HG02885 (cell line): ENCODE measurements around the gene GOLGA8J.
"Not testable (repeated sequence)": the region's sequence is repeated elsewhere in the genome, so short reads cannot be mapped to it uniquely, and the experiment has no call there.

Source experiments
- ATAC-seq: cut with Tn5 transposase; IDR thresholded peaks from one replicate; pipeline ENCODE4 v1.9.1; 2021; ENCODE audit warnings: mild to moderate bottlenecking; ENCODE audit not compliant: unreplicated experiment, poor library complexity

Gene GOLGA8J

DNA sequence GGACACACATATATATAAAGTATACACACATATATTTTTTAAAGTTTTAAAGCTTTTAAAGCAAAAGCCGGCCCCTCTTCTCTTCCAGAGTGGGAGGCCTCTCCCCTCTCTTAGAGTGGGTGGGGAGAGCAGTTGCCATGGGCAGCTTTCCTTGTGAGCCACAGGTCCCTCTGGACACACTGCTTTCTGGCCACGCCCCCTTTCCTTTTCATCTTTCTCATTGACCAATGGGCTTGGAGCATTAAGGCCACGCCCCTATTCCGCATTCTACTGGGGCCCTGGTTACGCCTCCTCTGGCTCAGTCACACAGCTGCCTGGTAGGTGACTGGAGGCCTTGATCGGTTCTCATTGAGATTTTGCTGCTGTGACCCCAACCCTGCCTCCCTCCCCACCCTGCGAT, at the start of gene GOLGA8J:
TSS of gene GOLGA8J (plus strand) at position 301 of the 400 bp plus-strand sequence. CDS start at position 399, 98 bp downstream.
- ATAC-seq, result not testable (repeated sequence)

DNA sequence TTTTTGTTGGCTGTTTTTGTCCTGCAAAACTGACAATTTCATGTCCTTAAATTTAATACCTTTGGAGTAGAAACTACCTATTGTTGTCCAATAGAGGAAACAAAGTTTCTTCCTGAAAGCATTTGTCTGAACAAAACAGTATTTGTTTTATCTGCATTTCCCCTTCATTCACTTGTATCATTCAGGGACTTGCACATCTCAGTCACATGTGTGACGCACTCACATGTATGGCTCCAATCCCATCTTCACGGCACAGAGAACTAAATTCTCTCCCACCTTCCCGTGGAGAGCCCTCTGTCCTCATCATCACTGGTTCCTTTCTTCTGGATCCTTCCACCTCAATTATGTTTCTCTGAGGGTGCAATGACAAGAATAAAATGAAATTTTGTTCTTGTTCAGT, 49.5 kb upstream of the GOLGA8J start:
- ATAC-seq, result no peak

- no peak for ATAC-seq
Measured at GRCh38 chr15:30033763-30034162, 49.0 kb upstream of the GOLGA8J start.

GRCh38 chr15:30036036-30036703, 46.6 kb upstream of the GOLGA8J start:
- ATAC-seq, result no peak

GRCh38 chr15:30038667-30039523, 43.9 kb upstream of the GOLGA8J start:
- no peak for ATAC-seq

- ATAC-seq, result no peak
Measured at GRCh38 chr15:30041868-30042267, 40.9 kb upstream of the GOLGA8J start.

DNA sequence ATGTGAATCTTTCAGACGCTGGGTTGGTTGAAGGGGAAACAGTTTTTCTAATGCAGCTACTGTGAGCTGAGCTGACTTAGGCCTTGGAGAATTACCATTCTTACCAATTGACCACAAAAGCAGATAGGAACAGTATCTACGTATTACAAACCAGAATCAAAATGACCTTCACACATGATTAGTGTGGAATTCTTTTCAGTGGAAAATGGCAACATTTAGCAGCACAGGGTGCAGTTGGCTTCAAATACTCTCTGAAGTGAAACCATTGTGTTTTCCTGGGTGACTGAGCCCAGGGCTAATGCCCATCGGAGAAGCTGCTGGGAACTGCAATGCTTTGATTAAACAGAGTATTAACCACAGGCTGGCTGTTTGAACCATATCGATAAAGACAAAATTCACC, 40.2 kb upstream of the GOLGA8J start:
- no peak for ATAC-seq

GRCh38 chr15:30043211-30043655, 39.5 kb upstream of the GOLGA8J start:
- no peak for ATAC-seq

GRCh38 chr15:30044377-30044776, 38.4 kb upstream of the GOLGA8J start:
- no peak for ATAC-seq

- not testable (repeated sequence) for ATAC-seq
Measured at GRCh38 chr15:30044826-30045225, 37.9 kb upstream of the GOLGA8J start.

DNA sequence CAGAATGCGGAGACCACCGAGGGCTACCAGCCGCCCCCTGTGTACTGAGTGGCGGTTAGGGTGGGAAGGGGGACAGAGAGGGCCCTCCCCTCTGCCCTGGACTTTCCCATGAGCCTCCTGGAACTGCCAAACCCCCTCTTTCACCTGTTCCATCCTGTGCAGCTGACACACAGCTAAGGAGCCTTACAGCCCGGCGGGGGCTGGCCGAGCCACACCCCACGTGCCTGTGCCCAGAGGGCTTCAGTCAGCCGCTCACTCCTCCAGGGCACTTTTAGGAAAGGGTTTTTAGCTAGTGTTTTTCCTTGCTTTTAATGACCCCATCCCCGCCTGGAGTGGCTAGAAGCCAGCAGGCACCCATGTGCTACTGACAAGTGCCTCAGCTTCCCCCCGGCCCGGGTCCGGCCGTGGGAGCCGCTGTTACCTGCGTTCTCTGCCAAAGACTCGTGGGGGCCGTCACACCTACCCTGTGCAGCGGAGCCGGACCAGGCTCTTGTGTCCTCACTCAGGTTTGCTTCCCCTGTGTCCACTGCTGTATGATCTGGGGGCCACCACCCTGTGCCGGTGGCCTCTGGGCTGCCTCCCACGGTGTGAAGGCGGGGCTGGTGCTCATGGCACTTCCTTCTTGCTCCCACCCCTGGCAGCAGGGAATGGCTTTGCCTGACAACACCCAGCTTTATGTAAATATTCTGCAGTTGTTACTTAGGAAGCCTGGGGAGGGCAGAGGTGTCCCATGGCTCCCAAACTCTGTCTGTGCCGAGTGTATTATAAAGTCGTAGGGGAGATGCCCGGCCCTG, 37.3 kb upstream of the GOLGA8J start:
- not testable (repeated sequence) for ATAC-seq

GRCh38 chr15:30046430-30046829, 36.3 kb upstream of the GOLGA8J start:
- ATAC-seq, result no peak

DNA sequence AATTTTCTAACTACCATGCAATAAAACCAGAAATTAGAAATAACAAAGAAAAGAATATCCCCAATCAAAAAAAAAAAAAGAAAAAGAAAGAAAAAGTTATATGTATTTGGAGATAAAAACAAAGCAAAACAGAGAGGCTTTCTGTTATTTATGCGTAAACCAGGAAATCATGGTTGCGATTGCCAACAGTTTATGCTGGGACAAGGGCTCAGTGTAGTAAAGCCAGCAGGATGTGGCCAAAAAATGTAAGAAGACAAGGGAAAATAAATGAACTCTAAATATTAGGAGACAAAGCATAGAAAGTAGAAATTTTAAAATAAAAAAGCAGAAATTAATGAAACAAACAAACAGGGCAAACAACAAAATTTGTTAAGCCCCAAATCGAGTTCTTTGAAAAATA, 27.2 kb upstream of the GOLGA8J start:
- ATAC-seq, result no peak

GRCh38 chr15:30056166-30056565, 26.6 kb upstream of the GOLGA8J start:
- ATAC-seq, result no peak

GRCh38 chr15:30059771-30060170, 23.0 kb upstream of the GOLGA8J start:
- no peak for ATAC-seq

DNA sequence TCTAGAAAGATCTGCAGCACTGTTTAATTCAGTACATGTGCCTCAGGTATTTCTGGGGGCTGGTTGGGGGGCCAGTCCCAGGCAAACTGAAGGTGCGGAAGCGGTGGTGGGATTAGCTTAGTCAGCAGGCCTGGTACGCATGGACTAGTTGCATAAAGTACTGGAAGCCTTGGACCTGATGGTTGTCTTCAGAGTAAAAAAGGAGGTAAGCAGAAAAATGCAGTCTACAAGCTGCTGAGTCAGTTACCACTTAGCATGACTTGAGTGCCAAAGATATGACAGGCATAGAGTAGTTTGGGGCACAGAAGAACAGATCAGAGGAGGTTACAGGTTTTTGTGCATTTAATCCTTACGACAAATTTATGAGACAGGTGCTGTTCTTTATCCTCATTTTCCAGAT, 19.9 kb upstream of the GOLGA8J start:
- no peak for ATAC-seq

DNA sequence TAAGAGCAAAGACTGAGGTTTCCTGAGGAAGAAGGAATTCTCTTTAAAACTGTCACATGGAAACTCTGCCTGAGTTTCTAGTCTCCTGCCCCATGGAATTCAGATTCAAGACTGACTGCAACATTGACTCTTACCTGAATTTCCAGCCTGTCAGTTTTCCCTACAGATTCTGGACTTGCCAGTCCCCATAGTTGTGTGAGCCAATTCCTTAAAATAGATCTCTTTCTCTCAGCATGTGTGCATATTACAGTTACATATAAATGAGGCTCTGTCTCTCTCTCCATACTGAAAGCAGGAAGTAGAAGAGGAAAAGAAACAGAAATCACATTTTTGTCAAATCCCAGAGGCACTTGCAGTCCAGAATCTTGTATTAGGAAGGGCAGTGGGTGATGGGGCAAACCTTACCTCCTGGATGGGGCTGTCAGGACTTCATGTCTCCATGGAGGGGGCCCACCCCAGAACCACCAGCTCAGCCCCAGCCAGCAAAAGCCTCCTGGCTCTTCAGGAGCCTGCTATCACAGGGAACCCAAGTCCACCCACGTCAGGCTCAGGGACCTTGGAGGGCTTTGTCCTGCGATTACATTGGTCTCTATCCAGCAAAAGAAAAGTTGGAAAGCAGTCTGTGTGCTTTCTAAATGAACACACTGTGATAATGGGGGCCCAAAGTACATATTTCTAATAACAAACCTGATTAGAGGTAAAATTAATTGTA, 18.8 kb upstream of the GOLGA8J start:
- no peak for ATAC-seq

- no peak for ATAC-seq
Measured at GRCh38 chr15:30065025-30065801, 17.5 kb upstream of the GOLGA8J start.

DNA sequence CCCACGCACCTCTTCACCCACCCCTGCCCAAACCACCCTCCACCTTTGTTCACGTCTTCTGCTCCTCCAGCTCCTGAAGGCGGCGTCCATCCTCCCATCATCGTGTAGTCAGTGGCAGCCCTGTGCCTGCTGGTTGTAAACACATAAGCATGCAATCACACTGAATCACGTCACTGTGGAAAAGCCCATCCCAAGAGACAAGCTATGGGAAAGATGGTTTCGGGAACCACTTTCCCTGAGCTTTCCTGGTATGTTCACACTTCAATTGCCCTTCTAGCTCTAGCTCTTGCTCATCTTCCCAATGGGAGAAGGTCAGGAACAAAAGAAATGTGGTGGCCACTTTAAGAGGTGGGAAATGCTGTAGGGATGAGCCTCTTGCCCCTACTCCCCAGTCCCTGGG, 14.4 kb upstream of the GOLGA8J start:
- ATAC-seq, result no peak
